ENCODE results near the gene ERC1.

Gene ERC1

GRCh38 chr12:1380171-1380851 lies 389.3 kb downstream of the ERC1 start:
- H3K9me2 ChIP-seq (replicated peaks; ENCODE audit: control insufficient read depth, low read length) = no peaks in the 10 kb centered on the region
- H3K4me2 ChIP-seq (ENCODE audit: low read length) = no peak overlapping the region
- H3K4me1 ChIP-seq (ENCODE audit: control insufficient read depth, low read length) = no peaks in the 10 kb centered on the region
- no peaks in the 10 kb centered on the region for H3K9me3 ChIP-seq (ENCODE audit: control insufficient read depth, insufficient read depth, low read length)
- H3F3A ChIP-seq (ENCODE audit: control insufficient read depth, insufficient read depth) = no peaks in the 10 kb centered on the region
- no peak overlapping the region for H3K27ac ChIP-seq (ENCODE audit: low read depth, low read length)
- TF ChIP-seq EZH2phosphoT487 (IDR thresholded peaks at IDR 0.05; ENCODE audit: borderline replicate concordance, low read length) = no peak
- no peak for TF ChIP-seq CTCF (IDR thresholded peaks at IDR 0.05; ENCODE audit: low read depth, low read length, poor library complexity, severe bottlenecking)
- H3K36me3 ChIP-seq (ENCODE audit: control insufficient read depth, low read length) = no peaks in the 10 kb centered on the region
- H3K27me3 ChIP-seq (ENCODE audit: control insufficient read depth, low read length) = no peaks in the 10 kb centered on the region
- no peak overlapping the region for H3K4me3 ChIP-seq (ENCODE audit: low read length)
- no peaks in the 10 kb centered on the region for H4K20me1 ChIP-seq (ENCODE audit: control insufficient read depth, insufficient read depth, low read depth, low read length)
- no peaks in the 10 kb centered on the region for H3K79me2 ChIP-seq (ENCODE audit: control insufficient read depth, low read length)

- no peaks in the 10 kb centered on the region for H3K79me2 ChIP-seq (ENCODE audit: control insufficient read depth, low read length)
- TF ChIP-seq EZH2phosphoT487 (IDR thresholded peaks at IDR 0.05; ENCODE audit: borderline replicate concordance, low read length) (no peak), CTCF (IDR thresholded peaks at IDR 0.05; ENCODE audit: low read depth, low read length, poor library complexity, severe bottlenecking) (no peak)
- H4K20me1 ChIP-seq (ENCODE audit: control insufficient read depth, insufficient read depth, low read depth, low read length) = no peaks in the 10 kb centered on the region
- H3K4me2 ChIP-seq (ENCODE audit: low read length) = no peak overlapping the region
- H3K4me3 ChIP-seq (ENCODE audit: low read length) = no peak overlapping the region
- H3K4me1 ChIP-seq (ENCODE audit: control insufficient read depth, low read length) = no peaks in the 10 kb centered on the region
- H3K36me3 ChIP-seq (ENCODE audit: control insufficient read depth, low read length) = no peaks in the 10 kb centered on the region
- H3K27me3 ChIP-seq (ENCODE audit: control insufficient read depth, low read length) = no peaks in the 10 kb centered on the region
- no peaks in the 10 kb centered on the region for H3F3A ChIP-seq (ENCODE audit: control insufficient read depth, insufficient read depth)
- no peaks in the 10 kb centered on the region for H3K9me3 ChIP-seq (ENCODE audit: control insufficient read depth, insufficient read depth, low read length)
- H3K27ac ChIP-seq (ENCODE audit: low read depth, low read length) = no peak overlapping the region
- no peaks in the 10 kb centered on the region for H3K9me2 ChIP-seq (replicated peaks; ENCODE audit: control insufficient read depth, low read length)
These were observed 391.1 kb downstream of the ERC1 start for GRCh38 chr12:1382151-1382550.

GRCh38 chr12:1382826-1383225 lies 391.8 kb downstream of the ERC1 start:
- H3K9me2 ChIP-seq (replicated peaks; ENCODE audit: control insufficient read depth, low read length) = no peaks in the 10 kb centered on the region
- no peaks in the 10 kb centered on the region for H3F3A ChIP-seq (ENCODE audit: control insufficient read depth, insufficient read depth)
- no peak overlapping the region for H3K4me2 ChIP-seq (ENCODE audit: low read length)
- H3K27ac ChIP-seq (ENCODE audit: low read depth, low read length) = no peak overlapping the region
- no peaks in the 10 kb centered on the region for H3K27me3 ChIP-seq (ENCODE audit: control insufficient read depth, low read length)
- no peaks in the 10 kb centered on the region for H3K79me2 ChIP-seq (ENCODE audit: control insufficient read depth, low read length)
- H3K4me3 ChIP-seq (ENCODE audit: low read length) = no peak overlapping the region
- no peaks in the 10 kb centered on the region for H3K9me3 ChIP-seq (ENCODE audit: control insufficient read depth, insufficient read depth, low read length)
- H3K36me3 ChIP-seq (ENCODE audit: control insufficient read depth, low read length) = no peaks in the 10 kb centered on the region
- no peaks in the 10 kb centered on the region for H4K20me1 ChIP-seq (ENCODE audit: control insufficient read depth, insufficient read depth, low read depth, low read length)
- H3K4me1 ChIP-seq (ENCODE audit: control insufficient read depth, low read length) = no peaks in the 10 kb centered on the region
- TF ChIP-seq EZH2phosphoT487 (IDR thresholded peaks at IDR 0.05; ENCODE audit: borderline replicate concordance, low read length) (no peak), CTCF (IDR thresholded peaks at IDR 0.05; ENCODE audit: low read depth, low read length, poor library complexity, severe bottlenecking) (no peak)

All from DOHH2 (cell line).